Fibroblast of lung (primary cell): ENCODE results near the gene EXOC6B. TPM values are rescaled to one million over a fixed set of nuclear protein-coding genes. Genes with fewer than 3 reads are reported as not detected.

Experiments
- DNase-seq, 2 donors: peaks; one replicate each; pipeline versions ENCODE4 v3.0.0 to v3.0.0-alpha.2; 2010; ENCODE audit warnings: low read depth in 2 of 2
- H2AFZ ChIP-seq: 2 replicates; pipeline ENCODE4 v1.5.1; 2012; ENCODE audit warnings: low read length, control low read depth, inconsistent platforms
- H3K27ac ChIP-seq: 2 replicates; pipeline ENCODE4 v1.5.1; 2011; ENCODE audit warnings: low read length, control low read depth; ENCODE audit not compliant: insufficient read depth
- H3K27me3 ChIP-seq: 2 replicates; pipeline ENCODE4 v1.5.1; 2011; ENCODE audit warnings: mild to moderate bottlenecking, low read length; ENCODE audit not compliant: control insufficient read depth, insufficient read depth
- H3K36me3 ChIP-seq: 2 replicates; pipeline ENCODE4 v1.5.1; 2011; ENCODE audit warnings: low read length; ENCODE audit not compliant: control insufficient read depth, insufficient read depth
- H3K4me1 ChIP-seq: 2 replicates; pipeline ENCODE4 v1.5.1; 2011; ENCODE audit warnings: low read length; ENCODE audit not compliant: control insufficient read depth, insufficient read depth; ENCODE audit errors: extremely low read depth
- H3K4me2 ChIP-seq: 2 replicates; pipeline ENCODE4 v1.5.1; 2011; ENCODE audit warnings: low read length, control low read depth; ENCODE audit not compliant: insufficient read depth; ENCODE audit errors: extremely low read depth
- H3K4me3 ChIP-seq, 4 experiments: fragments of 200-600 bp in 1 of 4; sonication (generic) in 1 of 4; replicated peaks in 1 of 4; 2 replicates each; pipeline ENCODE4 v1.5.1; 2011 to 2016; ENCODE audit warnings: low read length in 4 of 4, low read depth in 3 of 4, mild to moderate bottlenecking in 3 of 4, control low read depth in 2 of 4, inconsistent platforms in 1 of 4, mixed read lengths in 1 of 4; ENCODE audit not compliant: insufficient read depth in 1 of 4; ENCODE audit errors: control extremely low read depth in 1 of 4
- H3K79me2 ChIP-seq: 2 replicates; pipeline ENCODE4 v1.5.1; 2012; ENCODE audit warnings: mild to moderate bottlenecking, low read length, inconsistent platforms; ENCODE audit not compliant: control insufficient read depth, insufficient read depth
- H3K9ac ChIP-seq: 2 replicates; pipeline ENCODE4 v1.5.1; 2011; ENCODE audit warnings: mild to moderate bottlenecking, low read length, control low read depth; ENCODE audit not compliant: insufficient read depth
- H3K9me3 ChIP-seq: 2 replicates; pipeline ENCODE4 v1.5.1; 2012; ENCODE audit warnings: low read depth, low read length; ENCODE audit not compliant: control insufficient read depth, insufficient read depth
- H4K20me1 ChIP-seq: 2 replicates; pipeline ENCODE4 v1.5.1; 2011; ENCODE audit warnings: low read length; ENCODE audit not compliant: control insufficient read depth, insufficient read depth; ENCODE audit errors: extremely low read depth
- CTCF ChIP-seq, 2 donors: IDR thresholded peaks in 1 of 2; conservative IDR thresholded peaks in 1 of 2; 1 replicate in 1 of 2; 2 replicates in 1 of 2; pipeline ENCODE4 v1.5.1; 2011 to 2012; ENCODE audit warnings: low read length in 2 of 2, control low read depth in 1 of 2, inconsistent platforms in 1 of 2, low read depth in 1 of 2, mild to moderate bottlenecking in 1 of 2
- EZH2 ChIP-seq: IDR thresholded peaks from 2 replicates; pipeline ENCODE4 v1.5.1; 2012; ENCODE audit warnings: low read length, control low read depth, mild to moderate bottlenecking; ENCODE audit errors: missing control alignments
- polyA plus RNA-seq, 2 donors: library from polyadenylated mRNA; depleted of rRNA in 1 of 2; stranded (reverse) in 1 of 2; unstranded in 1 of 2; fragments of >200 nt; gene quantifications; 2 replicates each; pipeline ENCODE4 v1.2.1, GENCODE V29; 2011 to 2012; ENCODE audit warnings: missing spikeins in 1 of 2
- total RNA-seq: library from RNA; depleted of rRNA; stranded (reverse); fragments of >200 nt; gene quantifications from 2 replicates; pipeline ENCODE4 v1.2.1, GENCODE V29; 2014

EXOC6B gene
- total and polyA plus RNA-seq, 2 donors (not counting 1 experiment from before 2014, with no cell fraction given) = 26.3 to 36.5 TPM

GRCh38 chr2:72813841-72814240 is 12.0 kb downstream of the EXOC6B start:
- H3K27ac ChIP-seq = no peak overlapping the region

GRCh38 chr2:72810165-72810564 is 15.7 kb downstream of the EXOC6B start:
- Histone ChIP-seq H3K4me3 (no peak overlapping the region), H3K4me2 (no peak overlapping the region), H3K27me3 (no peaks in the 10 kb centered on the region), H3K79me2 (peaks cover 2% of the 10 kb centered on the region), H3K27ac (no peak overlapping the region), H3K9ac (no peak overlapping the region), H3K9me3 (no peaks in the 10 kb centered on the region), H2AFZ (no peak overlapping the region), H3K36me3 (no peaks in the 10 kb centered on the region), H4K20me1 (no peaks in the 10 kb centered on the region), H3K4me1 (no peaks in the 10 kb centered on the region)
- DNase-seq = no peak
- TF ChIP-seq CTCF (conservative IDR thresholded peaks at IDR 0.05 in 1 of 2, IDR thresholded peaks at IDR 0.05 in 1 of 2; ENCODE audit: low read depth in 1 of 2, low read length in 2 of 2) (no peak), EZH2 (no peak)

More at GRCh38 chr2:72813841-72814240, 12.0 kb downstream of the EXOC6B start:
- Histone ChIP-seq H3K9me3 (no peaks in the 10 kb centered on the region), H3K4me2 (no peak overlapping the region), H3K79me2 (peaks cover 4% of the 10 kb centered on the region), H2AFZ (no peak overlapping the region), H3K9ac (no peak overlapping the region), H3K27me3 (no peaks in the 10 kb centered on the region), H3K4me3 (no peak overlapping the region), H3K4me1 (no peaks in the 10 kb centered on the region), H3K36me3 (no peaks in the 10 kb centered on the region), H4K20me1 (no peaks in the 10 kb centered on the region)
- no peak for TF ChIP-seq EZH2
- no peak for TF ChIP-seq CTCF (conservative IDR thresholded peaks at IDR 0.05 in 1 of 2, IDR thresholded peaks at IDR 0.05 in 1 of 2; ENCODE audit: low read depth in 1 of 2, low read length in 2 of 2)
- DNase-seq = peak; percentile 59 to 61

GRCh38 chr2:72809095-72809494 is 16.7 kb downstream of the EXOC6B start:
- no peak overlapping the region for H3K9ac ChIP-seq
- H3K36me3 ChIP-seq = no peaks in the 10 kb centered on the region
- no peak for DNase-seq
- no peaks in the 10 kb centered on the region for H3K9me3 ChIP-seq
- H3K4me2 ChIP-seq = no peak overlapping the region
- TF ChIP-seq CTCF (conservative IDR thresholded peaks at IDR 0.05 in 1 of 2, IDR thresholded peaks at IDR 0.05 in 1 of 2; ENCODE audit: low read depth in 1 of 2, low read length in 2 of 2) (no peak), EZH2 (no peak)
- H3K27ac ChIP-seq = no peak overlapping the region
- H4K20me1 ChIP-seq = no peaks in the 10 kb centered on the region
- no peak overlapping the region for H3K4me3 ChIP-seq
- H3K4me1 ChIP-seq = no peaks in the 10 kb centered on the region
- H3K79me2 ChIP-seq = peaks cover 2% of the 10 kb centered on the region
- H2AFZ ChIP-seq = no peak overlapping the region
- no peaks in the 10 kb centered on the region for H3K27me3 ChIP-seq
